ENCODE measurements around the gene PLD1. TPM values are rescaled to one million over a fixed set of nuclear protein-coding genes. Genes with fewer than 3 reads are reported as not detected.

Gene PLD1
- total RNA-seq, 1 donor = 18.1 TPM

DNA sequence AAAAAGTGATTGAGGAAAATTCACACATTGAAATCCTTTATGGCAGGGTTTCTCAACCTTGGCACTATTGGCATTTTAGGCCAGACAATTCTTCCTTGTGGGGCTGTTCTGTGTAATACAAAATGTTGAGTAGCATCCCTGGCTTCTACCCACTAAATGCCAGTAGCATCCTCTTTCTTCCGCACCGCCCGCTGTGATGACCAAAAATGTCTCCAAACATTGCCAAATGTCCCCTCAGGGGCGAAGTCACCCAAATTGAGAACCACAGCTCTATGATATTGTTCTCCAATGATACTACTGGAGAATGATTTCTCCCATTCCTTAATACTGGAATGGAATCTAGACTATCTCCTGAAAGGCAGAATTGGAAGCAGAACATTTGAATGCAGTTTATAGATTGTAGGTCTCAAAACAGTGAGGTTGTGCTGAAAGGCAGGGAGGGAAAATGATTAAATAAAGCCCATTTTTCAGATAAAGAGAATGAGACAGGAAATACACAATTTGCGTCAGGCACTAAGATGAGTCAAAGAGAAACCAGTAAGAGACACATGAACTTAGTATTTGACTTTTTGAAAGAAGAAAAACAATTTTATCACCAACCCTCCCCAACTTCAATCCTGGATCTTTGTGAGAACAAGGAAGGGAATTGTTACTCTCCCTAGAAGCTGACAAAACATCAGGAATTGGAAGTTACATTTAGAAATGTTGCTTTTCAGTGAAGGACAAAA, 248.5 kb downstream of the PLD1 start:
- H3K9me3 ChIP-seq (ENCODE audit: low read depth, low read length) = no peaks in the 10 kb centered on the region
- H3K79me2 ChIP-seq (ENCODE audit: insufficient read depth, low read length) = no peaks in the 10 kb centered on the region
- H3K4me1 ChIP-seq (ENCODE audit: insufficient read depth, low read length) = peaks cover 6% of the 10 kb centered on the region
- DNase-seq (ENCODE audit: insufficient read length, low spot score, missing footprints) = no peak
- no peak overlapping the region for H2AFZ ChIP-seq (ENCODE audit: low read length)
- no peak overlapping the region for H3K27ac ChIP-seq (ENCODE audit: low read depth, low read length)
- H3K4me2 ChIP-seq (ENCODE audit: insufficient read depth, low read length) = no peak overlapping the region
- H4K20me1 ChIP-seq (ENCODE audit: insufficient read depth, low read length) = no peaks in the 10 kb centered on the region
- TF ChIP-seq, protein P1, sequence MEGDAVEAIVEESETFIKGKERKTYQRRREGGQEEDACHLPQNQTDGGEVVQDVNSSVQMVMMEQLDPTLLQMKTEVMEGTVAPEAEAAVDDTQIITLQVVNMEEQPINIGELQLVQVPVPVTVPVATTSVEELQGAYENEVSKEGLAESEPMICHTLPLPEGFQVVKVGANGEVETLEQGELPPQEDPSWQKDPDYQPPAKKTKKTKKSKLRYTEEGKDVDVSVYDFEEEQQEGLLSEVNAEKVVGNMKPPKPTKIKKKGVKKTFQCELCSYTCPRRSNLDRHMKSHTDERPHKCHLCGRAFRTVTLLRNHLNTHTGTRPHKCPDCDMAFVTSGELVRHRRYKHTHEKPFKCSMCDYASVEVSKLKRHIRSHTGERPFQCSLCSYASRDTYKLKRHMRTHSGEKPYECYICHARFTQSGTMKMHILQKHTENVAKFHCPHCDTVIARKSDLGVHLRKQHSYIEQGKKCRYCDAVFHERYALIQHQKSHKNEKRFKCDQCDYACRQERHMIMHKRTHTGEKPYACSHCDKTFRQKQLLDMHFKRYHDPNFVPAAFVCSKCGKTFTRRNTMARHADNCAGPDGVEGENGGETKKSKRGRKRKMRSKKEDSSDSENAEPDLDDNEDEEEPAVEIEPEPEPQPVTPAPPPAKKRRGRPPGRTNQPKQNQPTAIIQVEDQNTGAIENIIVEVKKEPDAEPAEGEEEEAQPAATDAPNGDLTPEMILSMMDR (IDR thresholded peaks at IDR 0.05; ENCODE audit: extremely low read depth, low read depth, low read length) = no peak
- no peak overlapping the region for H3K4me3 ChIP-seq (ENCODE audit: insufficient read depth, low read length)
- H3K36me3 ChIP-seq (ENCODE audit: insufficient read depth, low read length) = no peaks in the 10 kb centered on the region
- no peaks in the 10 kb centered on the region for H3K27me3 ChIP-seq (ENCODE audit: insufficient read depth, low read length)

DNA sequence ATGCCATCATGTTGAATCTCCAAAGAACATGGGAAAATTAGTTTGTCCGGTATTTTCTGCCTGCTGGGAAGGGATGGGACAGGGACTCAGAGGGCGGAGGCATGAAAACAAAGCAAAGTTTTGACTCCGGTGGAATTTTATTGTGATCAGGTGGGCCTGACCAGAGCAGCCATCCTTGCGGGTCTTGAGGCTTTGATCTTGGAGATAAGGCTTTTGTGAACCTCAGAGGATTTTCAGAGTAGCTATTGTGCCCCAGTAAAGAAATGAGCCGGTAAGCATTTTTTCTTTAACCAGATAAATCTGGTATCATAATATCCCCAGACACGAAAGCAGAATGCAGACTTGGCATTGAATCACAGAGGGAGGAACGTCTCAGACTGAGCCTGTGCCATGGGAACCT, 250.7 kb downstream of the PLD1 start:
- Histone ChIP-seq H3K27me3 (ENCODE audit: insufficient read depth, low read length) (no peaks in the 10 kb centered on the region), H3K4me2 (ENCODE audit: insufficient read depth, low read length) (no peak overlapping the region), H3K79me2 (ENCODE audit: insufficient read depth, low read length) (no peaks in the 10 kb centered on the region), H3K36me3 (ENCODE audit: insufficient read depth, low read length) (no peaks in the 10 kb centered on the region), H3K9me3 (ENCODE audit: low read depth, low read length) (no peaks in the 10 kb centered on the region), H2AFZ (ENCODE audit: low read length) (no peak overlapping the region), H3K4me1 (ENCODE audit: insufficient read depth, low read length) (no peaks in the 10 kb centered on the region), H3K4me3 (ENCODE audit: insufficient read depth, low read length) (no peak overlapping the region), H4K20me1 (ENCODE audit: insufficient read depth, low read length) (no peaks in the 10 kb centered on the region), H3K27ac (ENCODE audit: low read depth, low read length) (no peak overlapping the region)
- no peak for DNase-seq (ENCODE audit: insufficient read length, low spot score, missing footprints)
- TF ChIP-seq, protein P1 (IDR thresholded peaks at IDR 0.05; ENCODE audit: extremely low read depth, low read depth, low read length) = no peak

DNA sequence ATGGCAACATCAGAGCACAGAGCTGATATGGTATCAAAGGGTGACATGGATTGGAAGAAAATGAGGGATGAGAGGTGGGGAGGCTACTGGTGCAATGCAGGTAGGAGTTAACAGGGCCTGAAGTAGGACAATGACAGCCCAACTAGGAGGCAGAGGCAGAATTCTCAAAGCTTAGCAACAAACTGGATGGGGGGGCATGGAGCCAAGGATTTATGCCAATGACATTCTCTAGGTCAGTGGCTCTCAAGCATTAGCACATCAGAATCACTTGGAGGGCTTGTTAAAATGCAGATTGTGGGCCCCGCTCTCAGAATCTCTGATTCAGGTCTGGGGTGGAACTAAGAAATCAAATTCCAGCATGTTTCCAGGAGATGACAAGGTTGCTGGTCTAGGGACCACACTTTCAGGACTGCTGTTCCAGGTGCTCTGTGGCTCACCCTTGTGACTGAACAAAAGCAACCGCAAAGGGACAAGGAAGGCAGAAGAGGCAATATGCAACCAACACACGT, 252.0 kb downstream of the PLD1 start:
- DNase-seq (ENCODE audit: insufficient read length, low spot score, missing footprints) = no peak
- Histone ChIP-seq H3K4me3 (ENCODE audit: insufficient read depth, low read length) (no peak overlapping the region), H3K27ac (ENCODE audit: low read depth, low read length) (no peak overlapping the region), H3K4me1 (ENCODE audit: insufficient read depth, low read length) (no peaks in the 10 kb centered on the region), H3K27me3 (ENCODE audit: insufficient read depth, low read length) (no peaks in the 10 kb centered on the region), H2AFZ (ENCODE audit: low read length) (no peak overlapping the region), H3K79me2 (ENCODE audit: insufficient read depth, low read length) (no peaks in the 10 kb centered on the region), H4K20me1 (ENCODE audit: insufficient read depth, low read length) (no peaks in the 10 kb centered on the region), H3K36me3 (ENCODE audit: insufficient read depth, low read length) (no peaks in the 10 kb centered on the region), H3K9me3 (ENCODE audit: low read depth, low read length) (no peaks in the 10 kb centered on the region), H3K4me2 (ENCODE audit: insufficient read depth, low read length) (no peak overlapping the region)
- TF ChIP-seq, protein P1 (IDR thresholded peaks at IDR 0.05; ENCODE audit: extremely low read depth, low read depth, low read length) = no peak

DNA sequence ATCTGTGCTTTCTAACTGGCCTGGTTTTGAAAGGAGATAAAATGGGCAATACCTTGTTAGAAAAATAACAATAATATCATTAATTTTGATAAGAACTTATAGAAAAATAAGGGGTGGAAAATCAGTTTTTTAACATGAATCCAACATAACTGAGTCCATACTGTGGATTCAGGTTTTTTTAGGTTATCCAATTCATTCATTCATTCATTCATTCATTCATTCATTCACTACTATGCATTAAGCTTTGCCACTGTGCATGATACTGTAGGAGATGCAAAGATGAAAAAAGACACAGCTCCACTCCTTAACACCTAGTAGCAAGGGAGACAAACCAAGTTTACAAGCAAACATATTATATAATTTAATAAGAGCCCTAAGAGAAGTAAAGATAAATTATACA, 253.1 kb downstream of the PLD1 start:
- Histone ChIP-seq H2AFZ (ENCODE audit: low read length) (no peak overlapping the region), H3K27ac (ENCODE audit: low read depth, low read length) (no peak overlapping the region), H3K4me3 (ENCODE audit: insufficient read depth, low read length) (no peak overlapping the region), H3K79me2 (ENCODE audit: insufficient read depth, low read length) (no peaks in the 10 kb centered on the region), H3K36me3 (ENCODE audit: insufficient read depth, low read length) (no peaks in the 10 kb centered on the region), H3K9me3 (ENCODE audit: low read depth, low read length) (no peaks in the 10 kb centered on the region), H3K4me1 (ENCODE audit: insufficient read depth, low read length) (no peaks in the 10 kb centered on the region), H4K20me1 (ENCODE audit: insufficient read depth, low read length) (no peaks in the 10 kb centered on the region), H3K4me2 (ENCODE audit: insufficient read depth, low read length) (no peak overlapping the region), H3K27me3 (ENCODE audit: insufficient read depth, low read length) (no peaks in the 10 kb centered on the region)
- TF ChIP-seq, protein P1 (IDR thresholded peaks at IDR 0.05; ENCODE audit: extremely low read depth, low read depth, low read length) = no peak
- no peak for DNase-seq (ENCODE audit: insufficient read length, low spot score, missing footprints)

Measured in osteoblast (primary cell).